Heart left ventricle (tissue), 16 donors: Measurements from ENCODE around the gene TACC2. TPM values are rescaled to one million over a fixed set of nuclear protein-coding genes. Genes with fewer than 3 reads are reported as not detected.
A peak's percentile ranks its signal among the peaks of the same experiment; 100 is the strongest.

Experiments
- ATAC-seq, 4 donors: fragments of 200-7000 bp; cut with Tn5 transposase; one replicate each; pipeline ENCODE4 v1.9.1; 2020 to 2022; ENCODE audit warnings: moderate library complexity in 4 of 4, mild to moderate bottlenecking in 3 of 4, moderate number of reproducible peaks in 1 of 4
- DNase-seq, 5 donors: peaks; one replicate each; pipeline ENCODE4 v3.0.0-alpha.2; 2020
- H3K27ac ChIP-seq, 12 donors: fragments of 200-600 bp; sonication (generic) in 4 of 12; one replicate each; pipeline versions ENCODE4 v1.5.0 to v1.8.0; 2016 to 2022; ENCODE audit warnings: mild to moderate bottlenecking in 2 of 12
- H3K27me3 ChIP-seq, 9 donors: fragments of 200-600 bp; sonication (generic) in 2 of 9; one replicate each; pipeline versions ENCODE4 v1.5.1 to v1.8.0; 2016 to 2022; ENCODE audit warnings: mild to moderate bottlenecking in 3 of 9
- H3K36me3 ChIP-seq, 9 donors: fragments of 200-600 bp; sonication (generic) in 2 of 9; one replicate each; pipeline versions ENCODE4 v1.5.0 to v1.8.0; 2018 to 2022; ENCODE audit warnings: mild to moderate bottlenecking in 2 of 9
- H3K4me1 ChIP-seq, 12 donors: fragments of 200-600 bp; sonication (generic) in 4 of 12; one replicate each; pipeline versions ENCODE4 v1.5.0 to v1.8.0; 2016 to 2022; ENCODE audit warnings: mild to moderate bottlenecking in 3 of 12
- H3K4me3 ChIP-seq, 12 donors: fragments of 200-600 bp; sonication (generic) in 4 of 12; one replicate each; pipeline versions ENCODE4 v1.5.0 to v1.8.0; 2017 to 2022; ENCODE audit warnings: mild to moderate bottlenecking in 9 of 12, moderate library complexity in 4 of 12
- H3K9me3 ChIP-seq, 12 donors: fragments of 200-600 bp; sonication (generic) in 4 of 12; one replicate each; pipeline versions ENCODE4 v1.5.0 to v1.8.0; 2016 to 2022; ENCODE audit warnings: mild to moderate bottlenecking in 1 of 12
- CTCF ChIP-seq, 12 donors: fragments of 200-600 bp; sonication (generic) in 4 of 12; IDR thresholded peaks; one replicate each; pipeline versions ENCODE4 v1.5.0 to v1.8.0; 2018 to 2022; ENCODE audit warnings: antibody characterized with exemption in 12 of 12, mild to moderate bottlenecking in 5 of 12
- POLR2A ChIP-seq, 2 donors: fragments of 450-650 bp; IDR thresholded peaks; one replicate each; pipeline ENCODE4 v1.6.1; 2017; ENCODE audit warnings: antibody characterized with exemption in 2 of 2, mild to moderate bottlenecking in 2 of 2, moderate library complexity in 2 of 2
- WGBS, 4 donors: extraction: QIAGEN DNeasy Blood & Tissue Kit in 2 of 4; methylation state at CpG; one replicate each; pipeline versions ENCODE4 v1.1.5 to v1.1.7; 2013 to 2018; 5-methylcytosine and 5-hydroxymethylcytosine counted together
- intact Hi-C, 10 donors: fragments of 100-400 bp; cut with DNase I; formaldehyde crosslinking; loops; one replicate each; pipeline versions ENCODE4 v1.11.1 to v1.14.2; 2022
- polyA plus RNA-seq, 2 donors: library from polyadenylated mRNA; stranded (reverse); fragments of 200-250 nt; gene quantifications; one replicate each; pipeline ENCODE4 v1.2.3, GENCODE V29; 2013
- total RNA-seq, 9 donors: library from RNA; depleted of rRNA in 2 of 9; stranded (reverse); fragments of >200 nt in 2 of 9; fragmentation: NEBNext Ultra II Directional in 3 of 9; extraction: Animal tissue kit (Norgen Biotek cat#: 25700) in 3 of 9; gene quantifications; one replicate each; pipeline versions ENCODE4 v1.1.0 to v1.2.4, GENCODE V29; 2016 to 2023
- donor health status: ischemic (EF 13 %, LVEDD 7.1; RV severe dilation, severe dysfunction).
- donor health status: healthy with polysubstance abuse.
- donor health status: DM: no; HTN: yes; CAD: no.
- donor health status: DM: no; HTN: no; CAD: no.
- donor health status: ischemic (EF 25% LVEDD 6.9; RV normal size, moderate dysfunction).
- donor health status: ischemic (EF 25% LVEDD 5.7; RV mildly dilated, moderate dysfunction).
- donor health status: healthy.
- donor health status: DM: yes; HTN: yes; CAD: no.
- donor health status: ischemic (EF 35%, LVEDD 5.7; RV mildly dilated, moderate dysfunction).
- donor health status: nonischemic (EF 11% LVEDD 7.7; RV severe dilation, severe dysfunction).
- donor health status: DM: yes; HTN: yes; CAD: no.
- donor health status: PGD.
- donor health status: ischemic (EF 29% LVEDD 5.4; RV normal size, mild dysfunction).
- donor health status: nonischemic (EF 23%, LVEDD 6.1; RV moderate dilation, normal function).

Gene TACC2
- total and polyA plus RNA-seq, 11 donors: 96.7 to 456 (median 294) TPM

DNA sequence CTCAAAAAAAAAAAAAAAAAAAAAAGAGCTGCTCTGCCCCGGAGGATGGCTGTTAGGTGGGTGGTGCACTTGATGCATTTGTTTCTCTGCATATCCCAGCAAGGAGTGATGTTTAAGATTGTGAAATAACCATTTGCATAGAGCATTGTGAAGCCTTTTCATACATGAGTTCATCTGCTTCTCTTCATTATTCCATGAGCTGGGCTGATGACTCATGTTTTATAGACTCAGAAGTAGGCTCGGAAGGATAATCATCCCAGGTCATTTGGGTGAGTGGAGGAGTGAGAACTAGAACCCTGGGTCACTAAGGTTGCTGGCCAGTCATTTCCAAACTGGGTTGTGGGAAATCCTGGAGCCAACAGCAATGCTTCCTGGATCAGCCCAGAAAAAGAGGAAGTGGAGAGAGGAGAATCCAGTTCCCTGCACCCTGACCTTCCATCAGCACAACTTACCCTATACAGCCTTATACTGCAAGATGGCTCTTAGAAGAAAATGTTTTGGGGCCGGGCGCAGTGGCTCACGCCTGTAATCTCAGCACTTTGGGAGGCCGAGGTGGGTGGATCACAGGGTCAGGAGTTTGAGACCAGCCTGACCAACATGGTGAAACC, 45.3 kb downstream of the TACC2 start:
- Histone ChIP-seq H3K36me3 (peaks cover 0 to 9% (median 0%) of the 10 kb centered on the region in 9 donors), H3K9me3 (no peaks in the 10 kb centered on the region), H3K4me1 (peaks cover 0 to 62% (median 20%) of the 10 kb centered on the region in 12 donors), H3K4me3 (no peak overlapping the region), H3K27ac (peak overlapping the region in 9 of 12 donors; percentile 56 to 92 (median 82)), H3K27me3 (peaks cover 0 to 6% (median 0%) of the 10 kb centered on the region in 9 donors)
- TF ChIP-seq CTCF (IDR thresholded peaks at IDR 0.05) (no peak), POLR2A (IDR thresholded peaks at IDR 0.05) (no peak)
- DNase-seq (no peak), ATAC-seq (no peak)
- intact Hi-C loops: loop anchor here in 3 of 10 donors (5.0 kb wide), 1 partner anchor 37 kb away; no protein-coding TSS in a partner anchor
- WGBS, 4 donors: 64 to 79% (median 71%) methylated on average over 6 of the region's 6 CpGs

- ATAC-seq (no peak), DNase-seq (no peak)
- TF ChIP-seq CTCF (IDR thresholded peaks at IDR 0.05) (no peak), POLR2A (IDR thresholded peaks at IDR 0.05) (no peak)
- WGBS, 4 donors: 65 to 79% (median 70%) methylated on average over 6 to 8 of the region's 8 CpGs
- Histone ChIP-seq H3K4me3 (no peak overlapping the region), H3K9me3 (no peaks in the 10 kb centered on the region), H3K27me3 (peaks cover 0 to 6% (median 0%) of the 10 kb centered on the region in 9 donors), H3K4me1 (peaks cover 0 to 72% (median 20%) of the 10 kb centered on the region in 12 donors), H3K27ac (peak overlapping the region in 4 of 12 donors; percentile 10 to 78 (median 66)), H3K36me3 (peaks cover 0 to 9% (median 0%) of the 10 kb centered on the region in 9 donors)
- intact Hi-C loops: loop anchor here in 1 of 10 donors (10.0 kb wide), 1 partner anchor 66 kb away; the partner anchor contains the start of gene NSMCE4A
Measured at GRCh38 chr10:122040786-122041185, 51.8 kb downstream of the TACC2 start.

DNA sequence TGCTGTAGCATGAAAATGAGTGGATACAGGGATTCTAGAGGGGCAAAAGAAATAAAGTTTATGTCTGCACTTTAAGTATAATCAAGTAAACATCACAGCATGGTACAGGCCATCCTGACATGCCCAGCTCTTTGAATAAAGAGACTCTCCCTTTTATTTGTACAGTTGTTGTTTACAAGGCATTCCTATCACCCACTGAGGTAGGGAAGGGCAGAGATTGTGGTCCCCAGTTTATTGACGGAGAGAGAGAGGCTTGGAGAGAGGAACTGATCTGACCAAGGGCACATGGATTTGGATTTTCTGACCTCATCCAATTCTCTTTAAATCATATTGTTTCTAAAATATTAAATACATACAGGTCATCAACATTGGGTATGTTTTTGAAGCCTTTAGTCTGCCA, 53.9 kb downstream of the TACC2 start:
- Histone ChIP-seq H3K27ac (peak overlapping the region in 5 of 12 donors; percentile 15 to 88 (median 63)), H3K4me1 (peaks cover 0 to 58% (median 21%) of the 10 kb centered on the region in 12 donors)
- WGBS, 4 donors: 70 to 92% (median 79%) methylated on average over 1 of the region's 1 CpG

More for the DNA sequence above, 53.9 kb downstream of the TACC2 start:
- Histone ChIP-seq H3K27me3 (no peaks in the 10 kb centered on the region), H3K9me3 (no peaks in the 10 kb centered on the region), H3K36me3 (no peaks in the 10 kb centered on the region), H3K4me3 (no peak overlapping the region)
- TF ChIP-seq CTCF (IDR thresholded peaks at IDR 0.05) (no peak), POLR2A (IDR thresholded peaks at IDR 0.05) (no peak)
- no peak for ATAC-seq
- no peak for DNase-seq
- intact Hi-C loops: loop anchor here in 1 of 10 donors (10.0 kb wide), 1 partner anchor 68 kb away; the partner anchor contains the start of gene NSMCE4A
